Astrocyte (in vitro differentiated cells and primary cell): ENCODE results near the gene PODNL1. TPM values are rescaled to one million over a fixed set of nuclear protein-coding genes. Genes with fewer than 3 reads are reported as not detected.

Experiments
- DNase-seq: peaks from one replicate; pipeline ENCODE4 v3.0.0-alpha.2; 2010; ENCODE audit warnings: low read depth
- FAIRE-seq: peaks from 2 replicates; lab custom pipeline; 2011; peaks lifted over from hg19 to GRCh38; lab: Jason Lieb, UNC
- H2AFZ ChIP-seq: 2 replicates; pipeline ENCODE4 v1.6.0; 2012; ENCODE audit warnings: low read depth, low read length, inconsistent platforms
- H3K27ac ChIP-seq: 2 replicates; pipeline ENCODE4 v1.5.1; 2011; ENCODE audit warnings: low read depth, low read length, inconsistent platforms
- H3K27me3 ChIP-seq: 2 replicates; pipeline ENCODE4 v1.6.0; 2011; ENCODE audit warnings: low read length, inconsistent platforms; ENCODE audit not compliant: insufficient read depth
- H3K36me3 ChIP-seq: 2 replicates; pipeline ENCODE4 v1.5.1; 2011; ENCODE audit warnings: low read length, inconsistent platforms; ENCODE audit not compliant: insufficient read depth
- H3K4me1 ChIP-seq: 2 replicates; pipeline ENCODE4 v1.5.1; 2011; ENCODE audit warnings: low read length, inconsistent platforms; ENCODE audit not compliant: insufficient read depth
- H3K4me2 ChIP-seq: 2 replicates; pipeline ENCODE4 v1.6.0; 2012; ENCODE audit warnings: low read length, inconsistent platforms
- H3K4me3 ChIP-seq: 2 replicates; pipeline ENCODE4 v1.5.1; 2011; ENCODE audit warnings: low read depth, mild to moderate bottlenecking, low read length, inconsistent platforms; ENCODE audit not compliant: insufficient read depth
- H3K79me2 ChIP-seq: 2 replicates; pipeline ENCODE4 v1.6.0; 2012; ENCODE audit warnings: mild to moderate bottlenecking, low read length, inconsistent platforms; ENCODE audit not compliant: insufficient read depth
- H3K9ac ChIP-seq: 2 replicates; pipeline ENCODE4 v1.6.0; 2012; ENCODE audit warnings: mild to moderate bottlenecking, low read length, inconsistent platforms
- H3K9me3 ChIP-seq: 2 replicates; pipeline ENCODE4 v1.5.1; 2012; ENCODE audit warnings: low read depth, mild to moderate bottlenecking, low read length, inconsistent platforms; ENCODE audit not compliant: insufficient read depth
- H4K20me1 ChIP-seq: 2 replicates; pipeline ENCODE4 v1.6.0; 2012; ENCODE audit warnings: low read length, inconsistent platforms; ENCODE audit not compliant: insufficient read depth
- H3K27ac Mint-ChIP-seq: one replicate; pipeline ENCODE4 v1.8.0; 2021; ENCODE audit warnings: mild to moderate bottlenecking, mixed read lengths; ENCODE audit not compliant: unreplicated experiment
- H3K27me3 Mint-ChIP-seq: one replicate; pipeline ENCODE4 v1.8.0; 2021; ENCODE audit warnings: low read depth, mixed read lengths; ENCODE audit not compliant: unreplicated experiment
- H3K36me3 Mint-ChIP-seq: one replicate; pipeline ENCODE4 v1.8.0; 2021; ENCODE audit warnings: low read depth, mixed read lengths; ENCODE audit not compliant: unreplicated experiment
- H3K4me1 Mint-ChIP-seq: one replicate; pipeline ENCODE4 v1.8.0; 2021; ENCODE audit warnings: low read depth, mixed read lengths; ENCODE audit not compliant: unreplicated experiment
- H3K4me3 Mint-ChIP-seq: one replicate; pipeline ENCODE4 v1.8.0; 2021; ENCODE audit warnings: mild to moderate bottlenecking, moderate library complexity, mixed read lengths; ENCODE audit not compliant: unreplicated experiment
- H3K9me3 Mint-ChIP-seq: one replicate; pipeline ENCODE4 v1.8.0; 2021; ENCODE audit warnings: mild to moderate bottlenecking, mixed read lengths; ENCODE audit not compliant: unreplicated experiment
- CTCF ChIP-seq: IDR thresholded peaks from 2 replicates; pipeline ENCODE4 v1.5.1; 2011; ENCODE audit warnings: low read depth, mild to moderate bottlenecking, inconsistent platforms, low read length, moderate library complexity; ENCODE audit not compliant: insufficient read depth
- EZH2 ChIP-seq: IDR thresholded peaks from 2 replicates; pipeline ENCODE4 v1.6.1; 2012; ENCODE audit warnings: mild to moderate bottlenecking, low read length, inconsistent platforms; ENCODE audit not compliant: insufficient read depth
- total RNA-seq: library from RNA; stranded (reverse); gene quantifications from 2 replicates; pipeline ENCODE4 v1.2.1, GENCODE V29; 2021

Gene PODNL1
- total RNA-seq, 1 donor from 2014 or later, result 3.3 TPM

- Histone ChIP-seq H4K20me1 (no peaks in the 10 kb centered on the region), H3K9me3 (peaks cover 7% of the 10 kb centered on the region), H3K4me1 (no peaks in the 10 kb centered on the region), H3K4me3 (no peak overlapping the region), H3K27ac (no peak overlapping the region), H3K36me3 (no peaks in the 10 kb centered on the region), H2AFZ (no peak overlapping the region), H3K27me3 (no peaks in the 10 kb centered on the region), H3K4me2 (no peak overlapping the region), H3K9ac (no peak overlapping the region), H3K79me2 (no peaks in the 10 kb centered on the region)
- no peaks in the 10 kb centered on the region for H3K4me1 Mint-ChIP-seq
- H3K27me3 Mint-ChIP-seq, result no peaks in the 10 kb centered on the region
- H3K9me3 Mint-ChIP-seq, result no peaks in the 10 kb centered on the region
- no peak overlapping the region for H3K4me3 Mint-ChIP-seq
- DNase-seq (no peak), FAIRE-seq (no peak)
- no peak for TF ChIP-seq CTCF
- no peak for TF ChIP-seq EZH2
- no peak overlapping the region for H3K27ac Mint-ChIP-seq
- peaks cover 38% of the 10 kb centered on the region for H3K36me3 Mint-ChIP-seq
Observed at GRCh38 chr19:13918726-13919411, 19.3 kb downstream of the PODNL1 start.

DNA sequence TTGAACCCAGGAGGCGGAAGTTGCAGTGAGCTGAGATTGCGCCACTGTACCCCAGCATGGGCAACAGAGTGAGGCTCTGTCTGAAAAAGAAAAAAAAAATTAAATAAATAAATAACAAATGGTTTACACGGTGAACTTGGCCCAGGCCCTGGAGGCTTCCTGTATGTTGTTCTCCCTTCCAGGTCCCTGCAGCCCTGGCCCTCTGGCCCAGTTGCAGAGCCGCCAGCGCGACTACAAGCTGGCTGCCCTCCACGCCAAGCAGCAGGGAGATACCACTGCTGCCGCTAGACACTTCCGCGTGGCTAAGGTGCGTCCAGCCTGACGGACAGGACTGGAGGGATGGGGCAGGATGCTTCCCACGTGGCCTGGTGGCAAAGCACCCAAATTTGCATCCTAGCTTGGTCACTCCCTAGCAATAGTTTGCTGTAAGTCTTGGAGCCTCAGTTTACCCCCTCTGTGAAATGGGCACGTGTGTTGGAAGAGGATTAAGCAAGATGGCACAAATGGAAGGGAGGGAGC, 20.3 kb downstream of the PODNL1 start:
- H4K20me1 ChIP-seq, result no peaks in the 10 kb centered on the region
- Mint-ChIP-seq H3K27ac (no peak overlapping the region), H3K4me3 (no peak overlapping the region), H3K9me3 (no peaks in the 10 kb centered on the region), H3K27me3 (no peaks in the 10 kb centered on the region), H3K36me3 (peaks cover 33% of the 10 kb centered on the region), H3K4me1 (no peaks in the 10 kb centered on the region)
- H2AFZ ChIP-seq, result no peak overlapping the region
- TF ChIP-seq CTCF, result no peak
- TF ChIP-seq EZH2, result no peak
- H3K79me2 ChIP-seq, result no peaks in the 10 kb centered on the region
- no peak for DNase-seq
- no peak overlapping the region for H3K9ac ChIP-seq
- no peaks in the 10 kb centered on the region for H3K27me3 ChIP-seq
- no peaks in the 10 kb centered on the region for H3K36me3 ChIP-seq
- no peak for FAIRE-seq
- H3K9me3 ChIP-seq, result peaks cover 7% of the 10 kb centered on the region
- no peak overlapping the region for H3K4me2 ChIP-seq
- no peak overlapping the region for H3K27ac ChIP-seq
- H3K4me1 ChIP-seq, result no peaks in the 10 kb centered on the region
- H3K4me3 ChIP-seq, result no peak overlapping the region

- TF ChIP-seq EZH2 (no peak), CTCF (no peak)
- Histone ChIP-seq H3K36me3 (no peaks in the 10 kb centered on the region), H3K4me3 (no peak overlapping the region), H3K9me3 (no peaks in the 10 kb centered on the region), H3K27ac (no peak overlapping the region), H3K79me2 (no peaks in the 10 kb centered on the region), H4K20me1 (no peaks in the 10 kb centered on the region), H3K27me3 (no peaks in the 10 kb centered on the region), H2AFZ (no peak overlapping the region), H3K4me1 (no peaks in the 10 kb centered on the region), H3K9ac (no peak overlapping the region), H3K4me2 (no peak overlapping the region)
- Mint-ChIP-seq H3K36me3 (peaks cover 17% of the 10 kb centered on the region), H3K9me3 (no peaks in the 10 kb centered on the region), H3K27ac (no peak overlapping the region), H3K4me1 (no peaks in the 10 kb centered on the region), H3K4me3 (no peak overlapping the region), H3K27me3 (no peaks in the 10 kb centered on the region)
- DNase-seq, result no peak
- no peak for FAIRE-seq
Observed at GRCh38 chr19:13914777-13915176, 23.4 kb downstream of the PODNL1 start.
